Right atrium auricular region (tissue), 2 donors: ENCODE data around the gene SLAMF8. TPM values are rescaled to one million over a fixed set of nuclear protein-coding genes. Genes with fewer than 3 reads are reported as not detected.

ENCODE experiments used
- DNase-seq: peaks from one replicate; pipeline ENCODE4 v3.0.0-alpha.2; 2019; ENCODE audit warnings: low spot score
- H3K27ac ChIP-seq, 2 donors: fragments of 200-600 bp; sonication (generic); 1 replicate in 1 of 2; 2 replicates in 1 of 2; pipeline ENCODE4 v1.5.1; 2016 to 2019
- H3K27me3 ChIP-seq, 2 donors: fragments of 200-600 bp; sonication (generic); one replicate each; pipeline versions ENCODE4 v1.5.1 to v1.6.0; 2017 to 2019
- H3K36me3 ChIP-seq: fragments of 200-600 bp; sonication (generic); one replicate; pipeline ENCODE4 v1.5.1; 2016
- H3K4me1 ChIP-seq, 2 donors: fragments of 200-600 bp; sonication (generic); one replicate each; pipeline versions ENCODE4 v1.5.1 to v1.6.0; 2017 to 2019
- H3K4me3 ChIP-seq, 2 donors: fragments of 200-600 bp; sonication (generic); 1 replicate in 1 of 2; 2 replicates in 1 of 2; pipeline ENCODE4 v1.5.1; 2017 to 2019; ENCODE audit warnings: mild to moderate bottlenecking in 1 of 2, moderate library complexity in 1 of 2
- H3K9me3 ChIP-seq, 2 donors: fragments of 200-600 bp; sonication (generic); one replicate each; pipeline ENCODE4 v1.5.1; 2019
- total RNA-seq, 2 donors: library from RNA; depleted of rRNA; stranded (reverse); fragments of >200 nt; gene quantifications; one replicate each; pipeline ENCODE4 v1.1.0, GENCODE V29; 2016
- TF ChIP-seq, protein P1 (sequence below), 2 donors: fragments of 200-600 bp; sonication (generic); IDR thresholded peaks; one replicate each; pipeline ENCODE4 v1.5.1; 2019; ENCODE audit warnings: antibody characterized with exemption in 2 of 2

The SLAMF8 gene
- total RNA-seq, 2 donors from 2014 or later = 1.0 to 4.2 TPM

DNA sequence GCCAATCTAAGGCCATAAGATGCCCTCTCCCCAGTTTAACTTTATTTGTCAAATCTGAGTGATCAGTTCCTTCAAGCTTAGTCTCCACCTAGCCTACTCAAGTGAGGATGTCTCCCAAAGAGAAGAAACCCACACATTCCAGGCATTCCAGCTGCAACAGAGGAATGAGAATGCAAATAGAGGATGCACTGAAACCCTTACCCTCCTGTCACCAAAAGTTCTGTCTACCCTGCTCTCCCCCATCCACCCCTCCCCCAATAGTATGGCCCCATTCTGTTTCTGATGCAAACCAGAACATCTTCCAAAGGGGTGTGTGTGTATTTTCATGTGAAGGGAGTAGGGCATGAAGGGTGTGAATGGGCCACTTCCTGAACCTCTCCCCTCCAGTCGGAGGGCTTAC, 42.9 kb upstream of the SLAMF8 start:
- H3K36me3 ChIP-seq = no peaks in the 10 kb centered on the region
- H3K27ac ChIP-seq = no peak overlapping the region
- TF ChIP-seq, protein P1, sequence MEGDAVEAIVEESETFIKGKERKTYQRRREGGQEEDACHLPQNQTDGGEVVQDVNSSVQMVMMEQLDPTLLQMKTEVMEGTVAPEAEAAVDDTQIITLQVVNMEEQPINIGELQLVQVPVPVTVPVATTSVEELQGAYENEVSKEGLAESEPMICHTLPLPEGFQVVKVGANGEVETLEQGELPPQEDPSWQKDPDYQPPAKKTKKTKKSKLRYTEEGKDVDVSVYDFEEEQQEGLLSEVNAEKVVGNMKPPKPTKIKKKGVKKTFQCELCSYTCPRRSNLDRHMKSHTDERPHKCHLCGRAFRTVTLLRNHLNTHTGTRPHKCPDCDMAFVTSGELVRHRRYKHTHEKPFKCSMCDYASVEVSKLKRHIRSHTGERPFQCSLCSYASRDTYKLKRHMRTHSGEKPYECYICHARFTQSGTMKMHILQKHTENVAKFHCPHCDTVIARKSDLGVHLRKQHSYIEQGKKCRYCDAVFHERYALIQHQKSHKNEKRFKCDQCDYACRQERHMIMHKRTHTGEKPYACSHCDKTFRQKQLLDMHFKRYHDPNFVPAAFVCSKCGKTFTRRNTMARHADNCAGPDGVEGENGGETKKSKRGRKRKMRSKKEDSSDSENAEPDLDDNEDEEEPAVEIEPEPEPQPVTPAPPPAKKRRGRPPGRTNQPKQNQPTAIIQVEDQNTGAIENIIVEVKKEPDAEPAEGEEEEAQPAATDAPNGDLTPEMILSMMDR (IDR thresholded peaks at IDR 0.05) = no peak
- peaks cover 0 to 21% of the 10 kb centered on the region in 2 donors for H3K4me1 ChIP-seq
- DNase-seq = no peak
- no peak overlapping the region for H3K4me3 ChIP-seq
- H3K9me3 ChIP-seq = no peaks in the 10 kb centered on the region
- H3K27me3 ChIP-seq = no peaks in the 10 kb centered on the region

GRCh38 chr1:159786465-159786864, 40.2 kb upstream of the SLAMF8 start:
- H3K4me3 ChIP-seq = no peak overlapping the region

DNA sequence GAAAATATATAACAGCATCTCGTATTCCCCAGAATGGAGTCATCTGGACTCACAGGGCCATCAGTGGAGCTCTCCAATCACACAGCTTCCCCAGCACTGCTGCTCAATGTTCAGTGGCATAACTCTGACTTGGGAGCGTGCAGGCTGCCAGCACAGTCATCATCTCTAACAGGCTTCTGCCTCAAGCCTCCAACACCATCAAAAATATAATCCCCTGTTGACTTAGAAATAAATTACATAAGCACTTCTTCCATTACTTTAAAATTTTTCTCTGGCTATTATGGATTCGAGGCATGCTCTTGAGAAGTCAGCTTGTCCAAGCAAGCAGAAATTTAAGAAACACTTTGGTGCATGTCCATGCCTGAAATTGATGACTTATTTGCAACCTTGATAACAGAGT, 39.7 kb upstream of the SLAMF8 start:
- DNase-seq = no peak
- Histone ChIP-seq H3K27me3 (no peaks in the 10 kb centered on the region), H3K4me3 (no peak overlapping the region), H3K36me3 (no peaks in the 10 kb centered on the region), H3K4me1 (peaks cover 0 to 2% of the 10 kb centered on the region in 2 donors), H3K9me3 (no peaks in the 10 kb centered on the region), H3K27ac (no peak overlapping the region)
- TF ChIP-seq, protein P1 (IDR thresholded peaks at IDR 0.05) = no peak

More at GRCh38 chr1:159786465-159786864, 40.2 kb upstream of the SLAMF8 start:
- TF ChIP-seq, protein P1 (IDR thresholded peaks at IDR 0.05) = no peak
- Histone ChIP-seq H3K27ac (no peak overlapping the region), H3K9me3 (no peaks in the 10 kb centered on the region), H3K36me3 (no peaks in the 10 kb centered on the region), H3K4me1 (peaks cover 0 to 7% of the 10 kb centered on the region in 2 donors), H3K27me3 (no peaks in the 10 kb centered on the region)
- DNase-seq = no peak

DNA sequence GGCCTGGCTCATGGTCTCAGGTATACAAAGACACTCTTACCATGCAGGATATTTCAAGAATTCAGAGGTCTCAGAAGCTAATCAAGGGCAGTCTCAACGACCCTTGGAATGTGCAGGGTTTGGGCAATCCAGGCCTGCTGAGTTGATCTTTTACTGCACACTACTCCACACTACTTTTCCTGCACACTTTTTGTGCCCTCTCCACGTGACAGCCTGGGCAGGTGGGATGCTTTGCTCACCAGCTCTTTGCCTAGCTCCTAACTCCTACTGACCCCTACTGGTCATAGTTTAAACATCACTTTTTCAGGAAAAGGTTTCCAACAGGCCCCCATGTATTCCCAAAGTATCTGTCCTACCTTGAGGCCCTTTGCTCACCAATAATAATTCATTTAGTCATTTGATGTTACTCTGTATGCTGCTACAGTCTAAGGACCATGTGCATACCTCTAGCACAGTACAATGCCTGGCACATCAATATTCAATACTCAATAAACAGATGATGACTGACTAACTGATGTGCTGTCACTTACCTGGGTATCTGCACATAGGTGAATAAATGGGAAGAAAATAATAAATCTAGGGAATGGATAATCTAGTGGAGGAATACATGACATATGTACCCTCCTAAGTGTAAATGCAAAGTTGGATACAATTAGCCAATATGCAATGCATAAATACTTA, 36.3 kb upstream of the SLAMF8 start:
- Histone ChIP-seq H3K9me3 (no peaks in the 10 kb centered on the region), H3K27ac (no peak overlapping the region), H3K27me3 (no peaks in the 10 kb centered on the region), H3K36me3 (no peaks in the 10 kb centered on the region), H3K4me1 (no peaks in the 10 kb centered on the region), H3K4me3 (no peak overlapping the region)
- no peak for DNase-seq
- TF ChIP-seq, protein P1 (IDR thresholded peaks at IDR 0.05) = peak; percentile 30 to 65

- Histone ChIP-seq H3K27ac (no peak overlapping the region), H3K36me3 (no peaks in the 10 kb centered on the region), H3K9me3 (no peaks in the 10 kb centered on the region), H3K27me3 (no peaks in the 10 kb centered on the region), H3K4me1 (no peaks in the 10 kb centered on the region), H3K4me3 (no peak overlapping the region)
- TF ChIP-seq, protein P1 (IDR thresholded peaks at IDR 0.05) = no peak
- no peak for DNase-seq
Measured at GRCh38 chr1:159791031-159791430, 35.6 kb upstream of the SLAMF8 start.

DNA sequence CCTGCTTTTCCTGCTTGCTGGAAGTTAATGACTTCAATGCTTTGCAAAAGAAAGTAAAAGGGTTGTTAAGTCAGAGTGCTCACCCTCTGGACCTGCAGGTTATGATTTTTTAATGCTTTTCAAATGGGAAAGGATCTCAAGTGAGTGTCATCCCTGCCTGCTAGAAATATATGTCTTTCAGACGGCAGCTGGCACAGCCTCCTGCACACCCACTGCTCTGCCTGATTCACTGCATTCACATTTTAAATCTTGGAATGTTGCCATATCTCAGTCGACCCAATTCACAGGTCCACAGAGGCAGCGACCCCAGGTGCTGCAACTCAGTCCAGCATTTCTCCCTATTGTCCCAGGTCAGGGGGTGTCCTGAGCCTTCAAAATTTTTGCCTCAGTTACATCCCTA, 35.2 kb upstream of the SLAMF8 start:
- TF ChIP-seq, protein P1 (IDR thresholded peaks at IDR 0.05) = no peak
- Histone ChIP-seq H3K9me3 (no peaks in the 10 kb centered on the region), H3K27me3 (no peaks in the 10 kb centered on the region), H3K27ac (no peak overlapping the region), H3K4me1 (no peaks in the 10 kb centered on the region), H3K36me3 (no peaks in the 10 kb centered on the region), H3K4me3 (no peak overlapping the region)
- no peak for DNase-seq
